BE2C (cell line): ENCODE measurements around the gene EVX1.

Source experiments
- DNase-seq: peaks from one replicate; pipeline ENCODE4 v3.0.0-alpha.2; 2020
- H3K27me3 ChIP-seq: fragments of 250-450 bp; sonication (Bioruptor Pico); 2 replicates; pipeline ENCODE4 v1.5.1; 2020; ENCODE audit warnings: mild to moderate bottlenecking
- H3K36me3 ChIP-seq: fragments of 250-450 bp; sonication (Bioruptor Pico); 2 replicates; pipeline ENCODE4 v1.5.1; 2020; ENCODE audit warnings: mild to moderate bottlenecking
- H3K4me1 ChIP-seq: fragments of 250-450 bp; sonication (Bioruptor Pico); 2 replicates; pipeline ENCODE4 v1.5.1; 2020
- H3K4me3 ChIP-seq: 2 replicates; pipeline ENCODE4 v1.5.1; 2011; ENCODE audit warnings: low read depth, low read length
- H3K9me3 ChIP-seq: fragments of 250-450 bp; sonication (Bioruptor Pico); 2 replicates; pipeline ENCODE4 v1.5.1; 2020
- CTCF ChIP-seq: IDR thresholded peaks from 2 replicates; pipeline ENCODE4 v1.5.1; 2012; ENCODE audit warnings: mild to moderate bottlenecking, low read depth, low read length

The EVX1 gene

GRCh38 chr7:27237735-27238334 lies 4.8 kb upstream of the EVX1 start:
- no peaks in the 10 kb centered on the region for H3K4me1 ChIP-seq
- H3K27me3 ChIP-seq, result peaks cover 67% of the 10 kb centered on the region
- no peak overlapping the region for H3K4me3 ChIP-seq
- no peak for DNase-seq
- TF ChIP-seq CTCF, result no peak
- no peaks in the 10 kb centered on the region for H3K9me3 ChIP-seq
- H3K36me3 ChIP-seq, result no peaks in the 10 kb centered on the region

GRCh38 chr7:27238979-27239386 lies 3.6 kb upstream of the EVX1 start:
- Histone ChIP-seq H3K4me3 (no peak overlapping the region), H3K9me3 (no peaks in the 10 kb centered on the region), H3K36me3 (no peaks in the 10 kb centered on the region), H3K4me1 (no peaks in the 10 kb centered on the region), H3K27me3 (peaks cover 78% of the 10 kb centered on the region)
- TF ChIP-seq CTCF, result no peak
- DNase-seq, result no peak

GRCh38 chr7:27239387-27240014 lies 3.1 kb upstream of the EVX1 start:
- DNase-seq, result no peak
- Histone ChIP-seq H3K4me1 (no peaks in the 10 kb centered on the region), H3K9me3 (no peaks in the 10 kb centered on the region), H3K4me3 (no peak overlapping the region), H3K36me3 (no peaks in the 10 kb centered on the region), H3K27me3 (peaks cover 84% of the 10 kb centered on the region)
- TF ChIP-seq CTCF, result no peak

- H3K4me3 ChIP-seq, result no peak overlapping the region
- no peaks in the 10 kb centered on the region for H3K4me1 ChIP-seq
- no peaks in the 10 kb centered on the region for H3K36me3 ChIP-seq
- DNase-seq, result no peak
- no peaks in the 10 kb centered on the region for H3K9me3 ChIP-seq
- peaks cover 90% of the 10 kb centered on the region for H3K27me3 ChIP-seq
- TF ChIP-seq CTCF, result no peak
These were observed 2.4 kb upstream of the EVX1 start for GRCh38 chr7:27240015-27240731.

GRCh38 chr7:27241189-27242056 lies 1.2 kb upstream of the EVX1 start:
- H3K36me3 ChIP-seq, result no peaks in the 10 kb centered on the region
- no peak for DNase-seq
- no peak overlapping the region for H3K4me3 ChIP-seq
- H3K4me1 ChIP-seq, result no peaks in the 10 kb centered on the region
- H3K27me3 ChIP-seq, result peaks cover 94% of the 10 kb centered on the region
- TF ChIP-seq CTCF, result no peak
- H3K9me3 ChIP-seq, result no peaks in the 10 kb centered on the region
